Thyroid gland (tissue), 4 donors: ENCODE measurements around the gene PKIG. TPM values are rescaled to one million over a fixed set of nuclear protein-coding genes. Genes with fewer than 3 reads are reported as not detected.

Experiments used
- DNase-seq, 2 donors: peaks; one replicate each; pipeline ENCODE4 v3.0.0-alpha.2; 2019
- H3K27ac ChIP-seq, 3 donors: fragments of 200-600 bp; sonication (generic); 1 replicate in 2 of 3; 2 replicates in 1 of 3; pipeline ENCODE4 v1.5.1; 2016 to 2019; ENCODE audit warnings: mild to moderate bottlenecking in 1 of 3, moderate library complexity in 1 of 3
- H3K27me3 ChIP-seq: fragments of 200-600 bp; sonication (generic); one replicate; pipeline ENCODE4 v1.5.1; 2019
- H3K36me3 ChIP-seq, 2 donors: fragments of 200-600 bp; sonication (generic); one replicate each; pipeline ENCODE4 v1.5.1; 2016 to 2019
- H3K4me1 ChIP-seq, 2 donors: fragments of 200-600 bp; sonication (generic); one replicate each; pipeline ENCODE4 v1.5.1; 2017 to 2019
- H3K4me3 ChIP-seq, 3 donors: fragments of 200-600 bp; sonication (generic); replicated peaks in 1 of 3; 1 replicate in 2 of 3; 2 replicates in 1 of 3; pipeline ENCODE4 v1.5.1; 2016; ENCODE audit warnings: mild to moderate bottlenecking in 1 of 3
- H3K9me3 ChIP-seq: fragments of 200-600 bp; sonication (generic); one replicate; pipeline ENCODE4 v1.5.1; 2017
- POLR2A ChIP-seq, 2 donors: fragments of 450-650 bp; IDR thresholded peaks; one replicate each; pipeline ENCODE4 v1.6.1; 2017; ENCODE audit warnings: antibody characterized with exemption in 2 of 2, mild to moderate bottlenecking in 2 of 2, moderate library complexity in 1 of 2
- WGBS, 2 donors: methylation state at CpG; one replicate each; pipeline ENCODE4 v1.1.5; 2017; 5-methylcytosine and 5-hydroxymethylcytosine counted together
- intact Hi-C: fragments of 100-400 bp; cut with DNase I; formaldehyde crosslinking; loops from one replicate; pipeline ENCODE4 v1.15.1; 2023
- total RNA-seq, 4 donors: library from RNA; depleted of rRNA; stranded (reverse); fragments of >200 nt; gene quantifications; one replicate each; pipeline ENCODE4 v1.2.3, GENCODE V29; 2016
- TF ChIP-seq, protein P1 (sequence below), 6 experiments: fragments of 200-600 bp in 3 of 6; fragments of 450-650 bp in 3 of 6; sonication (generic) in 3 of 6; IDR thresholded peaks; one replicate each; pipeline ENCODE4 v1.5.1; 2016 to 2019; ENCODE audit warnings: antibody characterized with exemption in 6 of 6, mild to moderate bottlenecking in 2 of 6, inconsistent platforms in 1 of 6, moderate library complexity in 1 of 6

Gene PKIG
- total RNA-seq, 4 donors from 2014 or later = 108 to 145 (median 111) TPM

DNA sequence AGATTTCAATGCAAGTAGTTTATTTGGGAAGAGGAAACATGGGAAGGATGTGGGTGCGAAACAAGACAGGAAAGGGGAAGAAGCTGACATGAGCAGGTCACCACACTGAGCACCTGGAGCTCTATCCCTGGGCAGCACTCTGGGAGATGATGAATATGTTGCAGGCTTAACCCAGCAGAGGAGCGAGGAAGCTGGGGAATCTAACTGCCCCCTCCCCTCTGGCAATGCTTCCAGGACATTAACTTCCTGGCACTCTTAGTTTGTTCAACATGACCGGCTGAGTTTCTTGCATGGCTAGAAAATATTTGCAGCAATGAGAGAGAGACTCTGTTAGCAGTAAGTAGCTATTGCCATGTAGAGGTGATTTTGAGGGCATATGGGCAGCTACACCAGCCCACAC is 74.1 kb downstream of the PKIG start:
- H3K4me1 ChIP-seq = no peaks in the 10 kb centered on the region
- intact Hi-C loops = no loop called here
- no peaks in the 10 kb centered on the region for H3K27me3 ChIP-seq
- H3K9me3 ChIP-seq = no peaks in the 10 kb centered on the region
- H3K36me3 ChIP-seq = no peaks in the 10 kb centered on the region
- no peak overlapping the region for H3K4me3 ChIP-seq
- H3K27ac ChIP-seq = no peak overlapping the region
- no peak for DNase-seq
- 43 to 47% methylated on average over 3 of the region's 3 CpGs for WGBS, 2 donors
- TF ChIP-seq, protein P1, sequence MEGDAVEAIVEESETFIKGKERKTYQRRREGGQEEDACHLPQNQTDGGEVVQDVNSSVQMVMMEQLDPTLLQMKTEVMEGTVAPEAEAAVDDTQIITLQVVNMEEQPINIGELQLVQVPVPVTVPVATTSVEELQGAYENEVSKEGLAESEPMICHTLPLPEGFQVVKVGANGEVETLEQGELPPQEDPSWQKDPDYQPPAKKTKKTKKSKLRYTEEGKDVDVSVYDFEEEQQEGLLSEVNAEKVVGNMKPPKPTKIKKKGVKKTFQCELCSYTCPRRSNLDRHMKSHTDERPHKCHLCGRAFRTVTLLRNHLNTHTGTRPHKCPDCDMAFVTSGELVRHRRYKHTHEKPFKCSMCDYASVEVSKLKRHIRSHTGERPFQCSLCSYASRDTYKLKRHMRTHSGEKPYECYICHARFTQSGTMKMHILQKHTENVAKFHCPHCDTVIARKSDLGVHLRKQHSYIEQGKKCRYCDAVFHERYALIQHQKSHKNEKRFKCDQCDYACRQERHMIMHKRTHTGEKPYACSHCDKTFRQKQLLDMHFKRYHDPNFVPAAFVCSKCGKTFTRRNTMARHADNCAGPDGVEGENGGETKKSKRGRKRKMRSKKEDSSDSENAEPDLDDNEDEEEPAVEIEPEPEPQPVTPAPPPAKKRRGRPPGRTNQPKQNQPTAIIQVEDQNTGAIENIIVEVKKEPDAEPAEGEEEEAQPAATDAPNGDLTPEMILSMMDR (IDR thresholded peaks at IDR 0.05) = no peak
- TF ChIP-seq POLR2A (IDR thresholded peaks at IDR 0.05) = no peak

DNA sequence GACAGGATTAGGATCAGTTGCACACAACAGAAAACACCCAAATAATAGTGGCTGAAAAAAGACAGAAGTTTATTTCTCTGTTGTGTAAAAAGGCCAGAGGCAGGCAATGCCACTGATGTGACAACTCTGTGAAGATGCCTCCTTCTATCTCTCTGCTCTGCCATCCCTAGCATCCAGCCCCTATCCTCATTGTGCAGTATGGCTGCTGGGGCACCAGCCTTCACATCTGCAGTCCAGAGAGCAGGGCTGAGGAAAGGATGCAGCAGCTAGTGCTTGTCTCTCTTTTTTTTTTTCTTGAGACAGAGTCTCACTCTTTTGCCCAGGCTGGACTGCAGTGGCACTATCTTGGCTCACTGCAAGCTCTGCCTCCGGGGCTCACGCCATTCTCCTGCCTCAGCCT is 75.5 kb downstream of the PKIG start:
- WGBS, 2 donors = 100% methylated on average over 2 of the region's 2 CpGs
- TF ChIP-seq, protein P1 (IDR thresholded peaks at IDR 0.05) = no peak
- TF ChIP-seq POLR2A (IDR thresholded peaks at IDR 0.05) = no peak

DNA sequence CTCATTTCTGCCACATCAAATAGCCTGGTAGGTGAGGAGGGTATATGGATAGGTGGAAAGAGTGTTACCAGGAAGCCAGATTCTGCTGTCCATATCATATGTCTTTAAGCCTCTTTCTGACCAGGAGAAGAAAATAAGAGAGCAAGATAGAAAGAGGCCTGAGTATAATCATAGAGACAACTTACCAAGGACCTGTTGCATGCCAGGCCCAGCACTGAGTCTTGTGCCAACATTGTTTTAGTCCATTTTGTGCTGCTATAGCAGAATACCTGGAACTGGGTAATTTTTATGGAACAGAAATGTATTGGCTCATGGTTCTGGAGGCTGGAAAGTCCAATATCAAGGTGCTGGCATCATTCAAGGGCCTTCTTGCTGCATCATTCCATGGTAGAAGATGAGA is 76.4 kb downstream of the PKIG start:
- H3K36me3 ChIP-seq = no peaks in the 10 kb centered on the region
- H3K27ac ChIP-seq = no peak overlapping the region
- TF ChIP-seq, protein P1 (IDR thresholded peaks at IDR 0.05) = no peak
- no peak for TF ChIP-seq POLR2A (IDR thresholded peaks at IDR 0.05)
- no peak overlapping the region for H3K4me3 ChIP-seq
- intact Hi-C loops = no loop called here
- H3K9me3 ChIP-seq = no peaks in the 10 kb centered on the region
- no peak for DNase-seq
- no peaks in the 10 kb centered on the region for H3K27me3 ChIP-seq
- no peaks in the 10 kb centered on the region for H3K4me1 ChIP-seq

More for the DNA sequence above, 75.5 kb downstream of the PKIG start:
- Histone ChIP-seq H3K27me3 (no peaks in the 10 kb centered on the region), H3K4me1 (no peaks in the 10 kb centered on the region), H3K27ac (no peak overlapping the region), H3K36me3 (no peaks in the 10 kb centered on the region), H3K4me3 (no peak overlapping the region), H3K9me3 (no peaks in the 10 kb centered on the region)
- intact Hi-C loops = no loop called here
- no peak for DNase-seq

DNA sequence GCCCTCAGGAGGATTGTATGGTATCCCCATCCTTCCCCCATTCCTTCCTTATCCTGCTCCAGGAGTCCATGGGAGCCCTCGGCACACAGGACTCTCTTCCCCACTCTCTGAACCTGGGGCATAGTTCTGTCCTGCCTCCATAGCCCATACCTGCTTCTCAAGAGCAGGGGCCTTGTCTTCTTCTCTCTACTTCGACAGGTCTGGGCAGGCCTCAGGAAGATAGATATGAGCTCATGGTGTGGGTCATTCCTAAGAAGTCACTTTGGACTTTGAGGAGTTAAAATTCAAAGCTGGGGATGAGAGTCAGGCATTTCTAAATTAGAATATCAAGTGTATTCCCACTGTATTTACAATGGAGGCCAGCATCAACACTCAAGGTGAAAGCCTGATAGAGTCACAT is 77.6 kb downstream of the PKIG start:
- TF ChIP-seq, protein P1 (IDR thresholded peaks at IDR 0.05) = no peak
- no peak for TF ChIP-seq POLR2A (IDR thresholded peaks at IDR 0.05)
- Histone ChIP-seq H3K9me3 (no peaks in the 10 kb centered on the region), H3K36me3 (no peaks in the 10 kb centered on the region), H3K4me3 (no peak overlapping the region), H3K27me3 (no peaks in the 10 kb centered on the region), H3K27ac (no peak overlapping the region), H3K4me1 (no peaks in the 10 kb centered on the region)
- WGBS, 2 donors = 92 to 97% methylated on average over 2 of the region's 2 CpGs
- DNase-seq = no peak
- intact Hi-C loops = no loop called here

DNA sequence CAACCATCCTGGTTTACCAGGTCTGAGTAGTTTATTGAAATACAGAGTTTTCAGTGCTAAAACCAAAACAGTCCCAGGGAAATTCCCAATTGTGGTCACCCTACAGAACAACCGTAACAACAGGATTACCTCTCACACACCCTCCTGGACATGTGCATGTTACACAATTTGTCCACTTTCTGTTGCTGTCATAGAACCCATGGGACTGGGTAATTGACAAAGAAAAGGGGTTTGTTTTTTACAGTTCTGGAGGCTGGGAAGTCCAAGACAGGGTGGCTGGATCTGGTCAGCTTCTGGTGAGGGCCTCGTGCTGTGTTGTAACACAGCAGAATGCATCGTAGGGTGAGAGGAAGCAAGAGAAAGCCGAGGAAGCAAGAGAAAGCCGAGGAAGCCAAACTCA is 78.2 kb downstream of the PKIG start:
- intact Hi-C loops = no loop called here
- no peaks in the 10 kb centered on the region for H3K4me1 ChIP-seq
- no peaks in the 10 kb centered on the region for H3K27me3 ChIP-seq
- DNase-seq = no peak
- TF ChIP-seq, protein P1 (IDR thresholded peaks at IDR 0.05) = no peak
- no peak for TF ChIP-seq POLR2A (IDR thresholded peaks at IDR 0.05)
- WGBS, 2 donors = 64 to 72% methylated on average over 5 of the region's 5 CpGs
- no peaks in the 10 kb centered on the region for H3K9me3 ChIP-seq
- no peaks in the 10 kb centered on the region for H3K36me3 ChIP-seq
- no peak overlapping the region for H3K27ac ChIP-seq
- H3K4me3 ChIP-seq = no peak overlapping the region
